CD14-positive monocyte (primary cell): ENCODE data around the gene INSYN2B. TPM values are rescaled to one million over a fixed set of nuclear protein-coding genes. Genes with fewer than 3 reads are reported as not detected.

Experiments
- DNase-seq, 3 donors: peaks; one replicate each; pipeline ENCODE4 v3.0.0-alpha.2; 2011 to 2022
- H2AFZ ChIP-seq: 2 replicates; pipeline ENCODE4 v1.6.0; 2012; ENCODE audit warnings: mild to moderate bottlenecking, low read depth, low read length, inconsistent platforms; ENCODE audit not compliant: insufficient read depth, poor library complexity, severe bottlenecking
- H3K27ac ChIP-seq, 2 donors: 1 replicate in 1 of 2; 2 replicates in 1 of 2; pipeline ENCODE4 v1.5.1; 2012 to 2013; ENCODE audit warnings: low read length in 2 of 2, control low read depth in 1 of 2, inconsistent platforms in 1 of 2, low read depth in 1 of 2, mild to moderate bottlenecking in 1 of 2
- H3K27me3 ChIP-seq, 2 donors: one replicate each; pipeline versions ENCODE4 v1.6.0 to v1.6.1; 2011 to 2013; ENCODE audit warnings: low read length in 2 of 2; ENCODE audit not compliant: control insufficient read depth in 2 of 2, insufficient read depth in 2 of 2
- H3K36me3 ChIP-seq, 2 donors: replicated peaks in 1 of 2; 1 replicate in 1 of 2; 2 replicates in 1 of 2; pipeline versions ENCODE4 v1.5.1 to v1.6.1; 2012 to 2013; ENCODE audit warnings: low read length in 2 of 2, control low read depth in 1 of 2, inconsistent platforms in 1 of 2, mild to moderate bottlenecking in 1 of 2; ENCODE audit not compliant: insufficient read depth in 2 of 2, control insufficient read depth in 1 of 2
- H3K4me1 ChIP-seq, 2 donors: 1 replicate in 1 of 2; 2 replicates in 1 of 2; pipeline versions ENCODE4 v1.5.1 to v1.6.1; 2012 to 2013; ENCODE audit warnings: low read length in 2 of 2, control low read depth in 1 of 2, inconsistent platforms in 1 of 2, mild to moderate bottlenecking in 1 of 2, moderate library complexity in 1 of 2; ENCODE audit not compliant: insufficient read depth in 2 of 2, control insufficient read depth in 1 of 2
- H3K4me2 ChIP-seq: replicated peaks from 2 replicates; pipeline ENCODE3; 2012; ENCODE audit warnings: low read length, moderate library complexity, mild to moderate bottlenecking; ENCODE audit not compliant: poor library complexity, severe bottlenecking; ENCODE audit errors: extremely low read depth
- H3K4me3 ChIP-seq, 3 experiments: fragments of 200-600 bp in 1 of 3; sonication (generic) in 1 of 3; replicated peaks in 1 of 3; 1 replicate in 2 of 3; 2 replicates in 1 of 3; pipeline ENCODE4 v1.5.1; 2011 to 2013; ENCODE audit warnings: low read length in 3 of 3, mild to moderate bottlenecking in 3 of 3, control low read depth in 2 of 3, low read depth in 2 of 3, inconsistent platforms in 1 of 3, moderate library complexity in 1 of 3
- H3K79me2 ChIP-seq: 2 replicates; pipeline ENCODE4 v1.6.0; 2012; ENCODE audit warnings: mild to moderate bottlenecking, control low read depth, inconsistent platforms, low read length, moderate library complexity; ENCODE audit not compliant: insufficient read depth
- H3K9ac ChIP-seq: 2 replicates; pipeline ENCODE4 v1.6.0; 2017; ENCODE audit warnings: low read length, mild to moderate bottlenecking; ENCODE audit not compliant: insufficient read depth, poor library complexity, severe bottlenecking
- H3K9me3 ChIP-seq, 2 donors: replicated peaks in 1 of 2; 1 replicate in 1 of 2; 2 replicates in 1 of 2; pipeline versions ENCODE4 v1.5.1 to v1.6.1; 2012 to 2013; ENCODE audit warnings: low read length in 2 of 2, control low read depth in 1 of 2; ENCODE audit not compliant: control insufficient read depth in 1 of 2, insufficient read depth in 1 of 2
- H4K20me1 ChIP-seq: 2 replicates; pipeline ENCODE4 v1.6.0; 2012; ENCODE audit warnings: mild to moderate bottlenecking, low read length, control low read depth, moderate library complexity; ENCODE audit not compliant: insufficient read depth
- H3K27ac Mint-ChIP-seq, 7 donors: one replicate each; pipeline ENCODE4 v1.8.0; 2020; ENCODE audit warnings: mild to moderate bottlenecking in 7 of 7, mixed read lengths in 7 of 7, moderate library complexity in 6 of 7, inconsistent platforms in 2 of 7
- H3K27me3 Mint-ChIP-seq, 3 donors: one replicate each; pipeline ENCODE4 v1.8.0; 2021 to 2022; ENCODE audit warnings: low read depth in 3 of 3, mild to moderate bottlenecking in 3 of 3, mixed read lengths in 3 of 3, moderate library complexity in 3 of 3, inconsistent platforms in 1 of 3
- H3K36me3 Mint-ChIP-seq, 2 donors: one replicate each; pipeline ENCODE4 v1.8.0; 2020; ENCODE audit warnings: mixed read lengths in 2 of 2, inconsistent platforms in 1 of 2, mild to moderate bottlenecking in 1 of 2
- H3K4me1 Mint-ChIP-seq: one replicate; pipeline ENCODE4 v1.8.0; 2020; ENCODE audit warnings: mild to moderate bottlenecking, mixed read lengths
- H3K4me3 Mint-ChIP-seq, 2 donors: one replicate each; pipeline ENCODE4 v1.8.0; 2020; ENCODE audit warnings: mild to moderate bottlenecking in 2 of 2, mixed read lengths in 2 of 2, moderate library complexity in 1 of 2
- H3K9me3 Mint-ChIP-seq, 7 donors: one replicate each; pipeline ENCODE4 v1.8.0; 2020 to 2022; ENCODE audit warnings: mixed read lengths in 7 of 7, mild to moderate bottlenecking in 6 of 7, moderate library complexity in 6 of 7, inconsistent platforms in 2 of 7
- WGBS: methylation state at CpG from one replicate; pipeline ENCODE4 v1.1.5; 2013; ENCODE audit warnings: missing lambda C conversion rate; ENCODE audit not compliant: insufficient coverage; 5-methylcytosine and 5-hydroxymethylcytosine counted together
- intact Hi-C, 2 donors: fragments of 100-400 bp; cut with micrococcal nuclease; formaldehyde crosslinking; loops; one replicate each; pipeline versions ENCODE4 v1.15.0 to v1.15.1; 2023
- polyA plus RNA-seq, 3 donors: library from polyadenylated mRNA; depleted of rRNA in 1 of 3; unstranded in 2 of 3; stranded (reverse) in 1 of 3; fragments of 300-500 nt in 2 of 3; fragments of >200 nt in 1 of 3; fragmentation: Illumina TruSeq in 2 of 3; gene quantifications; 1 replicate in 2 of 3; 2 replicates in 1 of 3; pipeline ENCODE4 v1.2.3, GENCODE V29; 2012 to 2021
- TF ChIP-seq, protein P1 (sequence below): fragments of 200-600 bp; IDR thresholded peaks from one replicate; pipeline ENCODE4 v1.8.0; 2022; ENCODE audit warnings: antibody characterized with exemption, mild to moderate bottlenecking

Gene INSYN2B
- polyA plus RNA-seq, 3 donors, result 0.17 TPM; not detected in 2

DNA sequence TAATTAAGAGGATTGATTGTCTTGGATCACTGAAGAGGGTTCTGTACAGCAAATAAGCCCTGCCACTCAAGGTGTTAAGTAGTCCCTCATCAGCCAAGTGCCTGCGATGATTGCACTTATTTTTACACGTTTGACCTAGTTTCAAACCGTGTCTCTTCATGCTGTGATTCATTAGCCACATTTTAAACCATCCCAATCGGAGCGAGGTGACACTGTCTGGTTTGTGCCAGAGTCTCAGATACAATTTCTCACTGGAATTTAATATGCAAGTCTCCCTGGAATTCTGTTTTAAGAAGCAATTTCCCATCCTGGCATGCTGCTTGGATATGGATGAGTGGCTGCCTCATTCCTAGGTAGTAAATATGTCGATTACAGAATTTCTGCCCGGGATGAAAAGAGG is 1.6 kb downstream of the INSYN2B start:
- Histone ChIP-seq H3K4me2 (no peak overlapping the region), H3K27ac (no peak overlapping the region), H3K4me3 (no peak overlapping the region), H4K20me1 (peaks cover 95% of the 10 kb centered on the region), H2AFZ (no peak overlapping the region), H3K9ac (no peak overlapping the region), H3K9me3 (no peaks in the 10 kb centered on the region), H3K79me2 (no peaks in the 10 kb centered on the region), H3K4me1 (no peaks in the 10 kb centered on the region), H3K27me3 (no peaks in the 10 kb centered on the region), H3K36me3 (peaks cover 36 to 86% of the 10 kb centered on the region in 2 donors)
- Mint-ChIP-seq H3K36me3 (peaks cover 44 to 73% of the 10 kb centered on the region in 2 donors), H3K9me3 (no peaks in the 10 kb centered on the region), H3K27me3 (no peaks in the 10 kb centered on the region), H3K4me3 (no peak overlapping the region), H3K27ac (no peak overlapping the region), H3K4me1 (peaks cover 4% of the 10 kb centered on the region)
- 92% methylated on average over 3 of the region's 7 CpGs for WGBS
- TF ChIP-seq, protein P1, sequence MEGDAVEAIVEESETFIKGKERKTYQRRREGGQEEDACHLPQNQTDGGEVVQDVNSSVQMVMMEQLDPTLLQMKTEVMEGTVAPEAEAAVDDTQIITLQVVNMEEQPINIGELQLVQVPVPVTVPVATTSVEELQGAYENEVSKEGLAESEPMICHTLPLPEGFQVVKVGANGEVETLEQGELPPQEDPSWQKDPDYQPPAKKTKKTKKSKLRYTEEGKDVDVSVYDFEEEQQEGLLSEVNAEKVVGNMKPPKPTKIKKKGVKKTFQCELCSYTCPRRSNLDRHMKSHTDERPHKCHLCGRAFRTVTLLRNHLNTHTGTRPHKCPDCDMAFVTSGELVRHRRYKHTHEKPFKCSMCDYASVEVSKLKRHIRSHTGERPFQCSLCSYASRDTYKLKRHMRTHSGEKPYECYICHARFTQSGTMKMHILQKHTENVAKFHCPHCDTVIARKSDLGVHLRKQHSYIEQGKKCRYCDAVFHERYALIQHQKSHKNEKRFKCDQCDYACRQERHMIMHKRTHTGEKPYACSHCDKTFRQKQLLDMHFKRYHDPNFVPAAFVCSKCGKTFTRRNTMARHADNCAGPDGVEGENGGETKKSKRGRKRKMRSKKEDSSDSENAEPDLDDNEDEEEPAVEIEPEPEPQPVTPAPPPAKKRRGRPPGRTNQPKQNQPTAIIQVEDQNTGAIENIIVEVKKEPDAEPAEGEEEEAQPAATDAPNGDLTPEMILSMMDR, result no peak
- DNase-seq, result no peak
- intact Hi-C loops, result no loop called here

DNA sequence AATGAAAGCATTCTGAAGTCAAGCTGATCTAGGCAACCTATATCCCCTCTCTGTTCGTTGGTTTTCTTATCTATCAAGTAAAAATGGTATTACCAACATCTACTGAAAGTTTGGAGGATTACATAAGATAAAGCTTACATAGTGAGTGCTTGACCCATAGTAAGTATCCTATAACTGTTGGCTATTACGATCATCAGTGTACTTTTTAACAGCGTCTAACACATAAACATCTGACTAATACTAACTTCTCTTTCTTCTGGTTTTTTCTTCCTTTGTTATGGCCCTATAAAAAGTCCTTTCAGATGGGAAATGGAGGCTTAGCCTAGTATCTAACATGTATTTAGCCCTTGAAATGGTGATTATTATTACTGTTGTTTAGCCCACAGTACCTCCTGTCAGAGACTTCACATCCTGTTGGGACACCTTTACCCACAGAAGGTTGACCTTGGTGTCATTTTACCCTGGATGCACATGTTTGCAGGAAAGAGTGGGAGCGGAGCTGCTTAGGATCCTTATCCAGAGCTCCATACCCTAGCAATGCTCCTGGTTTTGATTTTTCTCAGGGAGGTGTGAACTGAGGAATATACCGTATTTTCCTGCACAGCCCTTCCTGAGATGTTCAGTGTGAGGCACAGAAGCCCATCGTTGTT is 6.0 kb downstream of the INSYN2B start:
- Histone ChIP-seq H3K27me3 (no peaks in the 10 kb centered on the region), H3K4me1 (no peaks in the 10 kb centered on the region), H3K9ac (no peak overlapping the region), H3K9me3 (no peaks in the 10 kb centered on the region), H3K27ac (no peak overlapping the region), H2AFZ (no peak overlapping the region), H3K4me2 (no peak overlapping the region), H3K79me2 (no peaks in the 10 kb centered on the region), H4K20me1 (peaks cover 98% of the 10 kb centered on the region), H3K4me3 (no peak overlapping the region), H3K36me3 (peaks cover 34 to 72% of the 10 kb centered on the region in 2 donors)
- H3K27me3 Mint-ChIP-seq, result peaks cover 0 to 1% (median 0%) of the 10 kb centered on the region in 3 donors
- TF ChIP-seq, protein P1, result no peak
- WGBS, result no CpG with 5 or more reads among the region's 6 CpGs
- no peaks in the 10 kb centered on the region for H3K9me3 Mint-ChIP-seq
- intact Hi-C loops, result no loop called here
- peaks cover 37 to 69% of the 10 kb centered on the region in 2 donors for H3K36me3 Mint-ChIP-seq
- H3K4me1 Mint-ChIP-seq, result peaks cover 15% of the 10 kb centered on the region
- no peak overlapping the region for H3K4me3 Mint-ChIP-seq
- no peak for DNase-seq
- no peak overlapping the region for H3K27ac Mint-ChIP-seq
